Testis (tissue), 3 donors: ENCODE data around the gene EDN2. TPM values are rescaled to one million over a fixed set of nuclear protein-coding genes. Genes with fewer than 3 reads are reported as not detected.

Source experiments
- DNase-seq: peaks from one replicate; pipeline ENCODE4 v3.0.0-alpha.2; 2019
- H3K27ac ChIP-seq, 2 donors: fragments of 200-600 bp; sonication (generic); one replicate each; pipeline ENCODE4 v1.5.1; 2019
- H3K27me3 ChIP-seq: fragments of 200-600 bp; sonication (generic); one replicate; pipeline ENCODE4 v1.5.1; 2019
- H3K36me3 ChIP-seq: fragments of 200-600 bp; sonication (generic); one replicate; pipeline ENCODE4 v1.5.1; 2017; ENCODE audit warnings: low read depth; ENCODE audit errors: missing control alignments
- H3K4me1 ChIP-seq: fragments of 200-600 bp; sonication (generic); one replicate; pipeline ENCODE4 v1.5.1; 2019
- H3K4me3 ChIP-seq, 2 donors: fragments of 200-600 bp; sonication (generic); one replicate each; pipeline ENCODE4 v1.5.1; 2017 to 2019
- H3K9me3 ChIP-seq: fragments of 200-600 bp; sonication (generic); one replicate; pipeline ENCODE4 v1.5.1; 2017
- CTCF ChIP-seq, 3 experiments: fragments of 450-650 bp in 2 of 3; fragments of 200-600 bp in 1 of 3; sonication (generic) in 1 of 3; IDR thresholded peaks; one replicate each; pipeline ENCODE4 v1.5.1; 2016 to 2019; ENCODE audit warnings: antibody characterized with exemption in 3 of 3, mild to moderate bottlenecking in 2 of 3, moderate library complexity in 1 of 3
- POLR2A ChIP-seq: fragments of 450-650 bp; IDR thresholded peaks from one replicate; pipeline ENCODE4 v1.6.1; 2017; ENCODE audit warnings: antibody characterized with exemption, mild to moderate bottlenecking, moderate library complexity
- WGBS, 2 donors: methylation state at CpG; one replicate each; pipeline ENCODE4 v1.1.5; 2018; 5-methylcytosine and 5-hydroxymethylcytosine counted together
- intact Hi-C: fragments of 100-400 bp; cut with DNase I; formaldehyde crosslinking; loops from one replicate; pipeline ENCODE4 v1.15.1; 2023; ENCODE audit warnings: low total_unique reads
- polyA plus RNA-seq: library from polyadenylated mRNA; stranded (reverse); fragments of 350-450 nt; fragmentation: Illumina TruSeq; extraction: RNeasy Lipid Tissue Mini Kit (QIAGEN cat#74804); gene quantifications from one replicate; pipeline ENCODE4 v1.2.3, GENCODE V29; 2014; ENCODE audit warnings: low read depth, low replicate concordance; ENCODE audit not compliant: insufficient read depth
- total RNA-seq, 2 donors: library from RNA; depleted of rRNA; stranded (reverse); fragments of >200 nt; gene quantifications; one replicate each; pipeline ENCODE4 v1.2.3, GENCODE V29; 2016

EDN2 gene
- total and polyA plus RNA-seq, 3 donors from 2014 or later: not detected

- intact Hi-C loops: no loop called here
- TF ChIP-seq CTCF (IDR thresholded peaks at IDR 0.05): no peak
- no peak for TF ChIP-seq POLR2A
- H3K4me3 ChIP-seq: no peak overlapping the region
- H3K9me3 ChIP-seq: no peaks in the 10 kb centered on the region
- H3K27me3 ChIP-seq: no peaks in the 10 kb centered on the region
- H3K36me3 ChIP-seq: no peaks in the 10 kb centered on the region
- 41 to 42% methylated on average over 23 of the region's 23 CpGs for WGBS, 2 donors
- H3K4me1 ChIP-seq: peaks cover 23% of the 10 kb centered on the region
- no peak for DNase-seq
- peak overlapping the region in 1 of 2 donors; percentile 36 for H3K27ac ChIP-seq
Measured at GRCh38 chr1:41486371-41487125, 2.1 kb upstream of the EDN2 start.

GRCh38 chr1:41486053-41486370 lies 1.5 kb upstream of the EDN2 start:
- intact Hi-C loops: no loop called here
- H3K36me3 ChIP-seq: no peaks in the 10 kb centered on the region
- no peak for TF ChIP-seq POLR2A
- no peak for TF ChIP-seq CTCF (IDR thresholded peaks at IDR 0.05)
- no peak for DNase-seq
- H3K27ac ChIP-seq: no peak overlapping the region
- no peaks in the 10 kb centered on the region for H3K27me3 ChIP-seq
- H3K9me3 ChIP-seq: no peaks in the 10 kb centered on the region
- WGBS, 2 donors: 48 to 54% methylated on average over 4 of the region's 4 CpGs
- H3K4me3 ChIP-seq: no peak overlapping the region
- H3K4me1 ChIP-seq: peaks cover 23% of the 10 kb centered on the region

- Histone ChIP-seq H3K4me1 (peaks cover 23% of the 10 kb centered on the region), H3K36me3 (no peaks in the 10 kb centered on the region), H3K27ac (no peak overlapping the region), H3K4me3 (no peak overlapping the region), H3K9me3 (no peaks in the 10 kb centered on the region), H3K27me3 (no peaks in the 10 kb centered on the region)
- TF ChIP-seq CTCF (IDR thresholded peaks at IDR 0.05): no peak
- no peak for TF ChIP-seq POLR2A
- DNase-seq: no peak
- WGBS, 2 donors: 39 to 46% methylated on average over 3 to 5 of the region's 5 CpGs
- intact Hi-C loops: no loop called here
Measured at GRCh38 chr1:41485605-41486004, 1.1 kb upstream of the EDN2 start.

GRCh38 chr1:41483960-41484401 lies 502 bp downstream of the EDN2 start:
- no peak for DNase-seq
- H3K4me1 ChIP-seq: peaks cover 27% of the 10 kb centered on the region
- WGBS, 2 donors: 79 to 89% methylated on average over 8 to 9 of the region's 9 CpGs
- H3K4me3 ChIP-seq: no peak overlapping the region
- intact Hi-C loops: no loop called here
- no peaks in the 10 kb centered on the region for H3K36me3 ChIP-seq
- no peaks in the 10 kb centered on the region for H3K9me3 ChIP-seq
- H3K27me3 ChIP-seq: no peaks in the 10 kb centered on the region
- no peak overlapping the region for H3K27ac ChIP-seq
- TF ChIP-seq POLR2A: no peak
- TF ChIP-seq CTCF (IDR thresholded peaks at IDR 0.05): no peak
